SH-SY5Y (cell line): ENCODE results near the gene CLOCK.

Experiments
- GATA2 ChIP-seq: IDR thresholded peaks from 2 replicates; pipeline ENCODE4 v1.6.1; 2011; ENCODE audit warnings: mild to moderate bottlenecking, low read depth, low read length
- GATA3 ChIP-seq: IDR thresholded peaks from 2 replicates; pipeline ENCODE4 v1.6.1; 2011; ENCODE audit warnings: low read depth, mild to moderate bottlenecking, low read length, moderate library complexity

- no peak for TF ChIP-seq GATA2
- TF ChIP-seq GATA3: no peak
Observed at GRCh38 chr4:55398966-55399365, 147.7 kb downstream of the CLOCK start.
